Psoas muscle (tissue), 8 donors: Measurements from ENCODE around the gene PRPS1. TPM values are rescaled to one million over a fixed set of nuclear protein-coding genes. Genes with fewer than 3 reads are reported as not detected.
"Not testable (repeated sequence)": the region's sequence is repeated elsewhere in the genome, so short reads cannot be mapped to it uniquely, and the experiment has no call there.

Experiments used
- ATAC-seq, 4 donors: fragments of 200-7000 bp; cut with Tn5 transposase; one replicate each; pipeline ENCODE4 v1.9.1; 2020; ENCODE audit warnings: moderate library complexity in 3 of 4, mild to moderate bottlenecking in 2 of 4
- DNase-seq, 2 donors: peaks; one replicate each; pipeline ENCODE4 v3.0.0-alpha.2; 2020
- H3K27ac ChIP-seq: fragments of 200-600 bp; one replicate; pipeline ENCODE4 v1.8.0; 2022
- H3K27me3 ChIP-seq, 3 donors: fragments of 200-600 bp in 1 of 3; one replicate each; pipeline versions ENCODE4 v1.6.1 to v1.8.0; 2013 to 2022; ENCODE audit warnings: low read length in 2 of 3, mild to moderate bottlenecking in 2 of 3, moderate library complexity in 1 of 3; ENCODE audit not compliant: insufficient read depth in 3 of 3
- H3K36me3 ChIP-seq, 2 donors: fragments of 200-600 bp in 1 of 2; one replicate each; pipeline versions ENCODE4 v1.6.1 to v1.8.0; 2013 to 2022; ENCODE audit warnings: low read depth in 1 of 2, mild to moderate bottlenecking in 1 of 2, moderate library complexity in 1 of 2; ENCODE audit not compliant: insufficient read depth in 1 of 2
- H3K4me1 ChIP-seq: fragments of 200-600 bp; one replicate; pipeline ENCODE4 v1.8.0; 2022
- H3K4me3 ChIP-seq: fragments of 200-600 bp; one replicate; pipeline ENCODE4 v1.8.0; 2022; ENCODE audit warnings: mild to moderate bottlenecking
- H3K9me3 ChIP-seq: fragments of 200-600 bp; one replicate; pipeline ENCODE4 v1.8.0; 2022
- CTCF ChIP-seq: fragments of 200-600 bp; IDR thresholded peaks from one replicate; pipeline ENCODE4 v1.8.0; 2022; ENCODE audit warnings: antibody characterized with exemption
- WGBS, 3 donors: extraction: QIAGEN DNeasy Blood & Tissue Kit; methylation state at CpG; one replicate each; pipeline versions ENCODE4 v1.1.6 to v1.1.7; 2013; 5-methylcytosine and 5-hydroxymethylcytosine counted together
- intact Hi-C, 2 donors: fragments of 100-400 bp; cut with DNase I; formaldehyde crosslinking; loops; one replicate each; pipeline versions ENCODE4 v1.11.0 to v1.14.2; 2022
- polyA plus RNA-seq, 3 donors: library from polyadenylated mRNA; stranded (reverse); fragments of 200-250 nt; gene quantifications; one replicate each; pipeline ENCODE4 v1.2.3, GENCODE V29; 2013
- total RNA-seq, 4 donors: library from RNA; stranded (reverse); fragmentation: NEBNext Ultra II Directional in 2 of 4; extraction: Animal tissue kit (Norgen Biotek cat#: 25700) in 2 of 4; gene quantifications; one replicate each; pipeline versions ENCODE4 v1.2.1 to v1.2.4, GENCODE V29; 2021 to 2023
- donor health status: healthy with polysubstance abuse.
- donor health status: DM: no; HTN: no; CAD: no; lungs with moderate emphysema.
- donor health status: Bipolar disorder and iron deficiency.
- donor health status: healthy.
- donor health status: DM: yes; HTN: yes; CAD: no.
- donor health status: DM: no; HTN: no; CAD: no.
- donor health status: DM: no; HTN: no; CAD: no.
- donor health status: DM: yes; HTN: yes; CAD: no.

The PRPS1 gene
- total and polyA plus RNA-seq, 7 donors: 20.7 to 63.2 (median 43.1) TPM

GRCh38 chrX:107659768-107660167, 31.5 kb downstream of the PRPS1 start:
- ATAC-seq (peak; percentile 43 to 72 (median 60)), DNase-seq (no peak)
- H3K27me3 ChIP-seq: peaks cover 0 to 6% (median 0%) of the 10 kb centered on the region in 3 donors
- H3K9me3 ChIP-seq: no peaks in the 10 kb centered on the region
- H3K4me3 ChIP-seq: no peak overlapping the region
- no peak overlapping the region for H3K27ac ChIP-seq
- 57 to 75% (median 70%) methylated on average over 1 of the region's 1 CpG for WGBS, 3 donors
- H3K36me3 ChIP-seq: peaks cover 0 to 5% of the 10 kb centered on the region in 2 donors
- intact Hi-C loops: loop anchor here (1.0 to 10.0 kb wide), 6 partner anchors 59 to 415 kb away; partner anchors contain the start of genes TSC22D3 (in 2 of the 2) and NCBP2L (in 1 of the 2)
- peak; percentile 65 for TF ChIP-seq CTCF
- no peaks in the 10 kb centered on the region for H3K4me1 ChIP-seq

GRCh38 chrX:107662145-107662544, 33.8 kb downstream of the PRPS1 start:
- H3K9me3 ChIP-seq: no peaks in the 10 kb centered on the region
- no peaks in the 10 kb centered on the region for H3K4me1 ChIP-seq
- WGBS, 3 donors: 46 to 55% (median 49%) methylated on average over 3 of the region's 3 CpGs
- ATAC-seq (no peak), DNase-seq (no peak)
- peaks cover 0 to 5% of the 10 kb centered on the region in 2 donors for H3K36me3 ChIP-seq
- H3K27ac ChIP-seq: no peak overlapping the region
- intact Hi-C loops: no loop called here
- TF ChIP-seq CTCF: no peak
- H3K27me3 ChIP-seq: peaks cover 0 to 2% (median 0%) of the 10 kb centered on the region in 3 donors
- H3K4me3 ChIP-seq: no peak overlapping the region

GRCh38 chrX:107662824-107663223, 34.5 kb downstream of the PRPS1 start:
- Histone ChIP-seq H3K27me3 (peaks cover 0 to 7% (median 0%) of the 10 kb centered on the region in 3 donors), H3K27ac (no peak overlapping the region), H3K9me3 (no peaks in the 10 kb centered on the region), H3K4me3 (no peak overlapping the region), H3K4me1 (no peaks in the 10 kb centered on the region), H3K36me3 (peaks cover 0 to 5% of the 10 kb centered on the region in 2 donors)
- TF ChIP-seq CTCF: no peak
- intact Hi-C loops: no loop called here
- WGBS, 3 donors: 65 to 82% (median 73%) methylated on average over 5 of the region's 5 CpGs
- ATAC-seq (no peak), DNase-seq (no peak)

- Histone ChIP-seq H3K27ac (no peak overlapping the region), H3K4me1 (no peaks in the 10 kb centered on the region), H3K9me3 (no peaks in the 10 kb centered on the region), H3K27me3 (peaks cover 0 to 7% (median 0%) of the 10 kb centered on the region in 3 donors), H3K36me3 (peaks cover 0 to 5% of the 10 kb centered on the region in 2 donors), H3K4me3 (no peak overlapping the region)
- no peak for TF ChIP-seq CTCF
- WGBS, 3 donors: 97 to 100% (median 100%) methylated on average over 1 of the region's 1 CpG
- ATAC-seq (no peak), DNase-seq (no peak)
- intact Hi-C loops: no loop called here
Measured at GRCh38 chrX:107666931-107667330, 38.6 kb downstream of the PRPS1 start.

- TF ChIP-seq CTCF: no peak
- intact Hi-C loops: no loop called here
- Histone ChIP-seq H3K27me3 (peaks cover 0 to 7% (median 0%) of the 10 kb centered on the region in 3 donors), H3K4me3 (no peak overlapping the region), H3K9me3 (no peaks in the 10 kb centered on the region), H3K36me3 (peaks cover 0 to 5% of the 10 kb centered on the region in 2 donors), H3K4me1 (no peaks in the 10 kb centered on the region), H3K27ac (no peak overlapping the region)
- 63 to 97% (median 83%) methylated on average over 1 of the region's 1 CpG for WGBS, 3 donors
- DNase-seq: no peak
- ATAC-seq: no peak
Measured at GRCh38 chrX:107667426-107667825, 39.1 kb downstream of the PRPS1 start.

GRCh38 chrX:107668710-107669109, 40.4 kb downstream of the PRPS1 start:
- H3K4me3 ChIP-seq, H3K27ac ChIP-seq, H3K27me3 ChIP-seq, H3K4me1 ChIP-seq, H3K9me3 ChIP-seq, H3K36me3 ChIP-seq, ATAC-seq, intact Hi-C loops, DNase-seq: not testable (repeated sequence)
- WGBS, 3 donors: 70 to 81% (median 73%) methylated on average over 4 to 5 of the region's 5 CpGs
